VCaP (cell line): ENCODE measurements around the gene EEF1AKMT2.

ENCODE experiments used
- H3K27ac ChIP-seq: fragments of 450-650 bp; 2 replicates; pipeline ENCODE4 v1.5.1; 2017
- TF ChIP-seq, protein P1 (sequence below): fragments of 450-650 bp; conservative IDR thresholded peaks from 2 replicates; pipeline ENCODE4 v1.5.1; 2017; ENCODE audit warnings: mild to moderate bottlenecking, moderate library complexity

Gene EEF1AKMT2

DNA sequence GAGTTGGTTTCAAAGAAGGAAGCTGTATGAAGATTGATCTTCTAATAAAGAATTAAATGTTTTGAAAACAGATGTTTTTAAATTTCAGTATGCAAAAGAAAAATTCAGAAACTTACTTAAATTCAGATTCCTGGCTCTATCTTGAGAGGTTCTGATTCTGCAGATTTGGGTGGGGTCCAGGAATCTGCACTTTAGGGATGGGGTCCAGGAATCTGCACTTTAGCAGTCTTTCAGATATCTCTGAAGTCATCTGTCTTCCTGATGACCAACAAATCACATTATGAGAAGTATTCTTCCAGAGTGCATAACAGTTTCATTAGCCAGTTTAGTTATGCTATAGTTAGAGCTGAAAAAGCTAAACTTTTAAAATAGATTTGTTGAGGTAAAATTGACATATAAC lies 34.0 kb upstream of the EEF1AKMT2 start:
- TF ChIP-seq, protein P1, sequence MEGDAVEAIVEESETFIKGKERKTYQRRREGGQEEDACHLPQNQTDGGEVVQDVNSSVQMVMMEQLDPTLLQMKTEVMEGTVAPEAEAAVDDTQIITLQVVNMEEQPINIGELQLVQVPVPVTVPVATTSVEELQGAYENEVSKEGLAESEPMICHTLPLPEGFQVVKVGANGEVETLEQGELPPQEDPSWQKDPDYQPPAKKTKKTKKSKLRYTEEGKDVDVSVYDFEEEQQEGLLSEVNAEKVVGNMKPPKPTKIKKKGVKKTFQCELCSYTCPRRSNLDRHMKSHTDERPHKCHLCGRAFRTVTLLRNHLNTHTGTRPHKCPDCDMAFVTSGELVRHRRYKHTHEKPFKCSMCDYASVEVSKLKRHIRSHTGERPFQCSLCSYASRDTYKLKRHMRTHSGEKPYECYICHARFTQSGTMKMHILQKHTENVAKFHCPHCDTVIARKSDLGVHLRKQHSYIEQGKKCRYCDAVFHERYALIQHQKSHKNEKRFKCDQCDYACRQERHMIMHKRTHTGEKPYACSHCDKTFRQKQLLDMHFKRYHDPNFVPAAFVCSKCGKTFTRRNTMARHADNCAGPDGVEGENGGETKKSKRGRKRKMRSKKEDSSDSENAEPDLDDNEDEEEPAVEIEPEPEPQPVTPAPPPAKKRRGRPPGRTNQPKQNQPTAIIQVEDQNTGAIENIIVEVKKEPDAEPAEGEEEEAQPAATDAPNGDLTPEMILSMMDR = no peak
- no peak overlapping the region for H3K27ac ChIP-seq

DNA sequence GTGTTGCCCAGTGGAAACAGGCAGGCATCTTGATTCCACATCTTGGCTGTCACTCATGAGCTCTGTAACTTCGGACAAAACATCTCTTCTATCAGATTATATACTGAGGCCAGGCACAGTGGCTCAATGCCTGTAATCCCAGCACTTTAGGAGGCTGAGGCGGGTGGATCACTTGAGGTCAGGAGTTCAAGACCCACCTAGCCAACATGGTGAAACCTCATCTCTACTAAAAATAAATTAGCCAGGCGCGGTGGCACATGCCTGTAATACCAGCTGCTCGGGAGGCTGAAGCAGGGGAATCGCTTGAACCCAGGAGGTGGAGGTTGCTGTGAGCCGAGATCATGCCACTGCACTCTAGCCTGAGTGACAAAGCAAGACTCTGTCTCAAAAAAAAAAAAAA lies 33.2 kb upstream of the EEF1AKMT2 start:
- peak overlapping the region; percentile 85 for H3K27ac ChIP-seq

DNA sequence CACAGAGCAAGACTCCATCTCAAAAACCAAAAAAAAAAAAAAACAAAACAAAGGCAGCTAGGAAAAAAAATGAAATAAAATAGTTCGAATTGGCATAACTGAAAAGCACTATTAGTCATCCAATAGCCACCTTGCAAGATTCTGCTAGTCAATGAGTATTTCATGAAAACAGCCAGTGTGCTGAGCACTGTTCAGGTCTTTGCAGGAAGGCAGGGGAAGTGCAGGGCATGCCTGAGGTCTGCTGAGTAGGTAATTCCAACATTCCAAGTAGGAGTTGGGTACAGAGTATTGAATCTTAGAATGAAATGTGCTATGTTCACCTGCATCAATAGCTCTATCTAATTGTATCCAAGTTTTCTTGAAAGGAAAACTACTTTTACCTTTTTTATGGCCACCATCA lies 32.8 kb upstream of the EEF1AKMT2 start:
- peak overlapping the region; percentile 85 for H3K27ac ChIP-seq
- TF ChIP-seq, protein P1 = no peak

DNA sequence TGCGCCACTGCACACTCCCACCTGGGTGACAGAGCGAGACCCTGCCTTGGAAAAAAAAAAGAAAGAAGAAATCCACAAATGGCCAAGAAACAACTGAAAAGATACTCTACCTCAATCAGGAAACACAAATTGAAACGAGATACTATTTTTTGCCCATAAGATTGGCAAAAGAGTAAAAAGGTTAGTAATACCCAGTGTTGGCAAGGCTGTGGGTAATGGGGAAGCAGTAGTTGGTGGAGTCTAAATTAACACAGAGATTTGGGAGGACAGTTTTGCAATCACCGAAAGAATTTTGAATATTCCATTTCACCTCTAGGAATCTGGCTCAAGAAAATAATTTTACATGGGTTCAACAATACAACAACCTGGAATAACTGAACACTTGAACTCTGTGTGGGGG lies 29.8 kb upstream of the EEF1AKMT2 start:
- peak overlapping the region; percentile 85; the same call in 1 of the 2 replicates for H3K27ac ChIP-seq
- TF ChIP-seq, protein P1 = no peak

DNA sequence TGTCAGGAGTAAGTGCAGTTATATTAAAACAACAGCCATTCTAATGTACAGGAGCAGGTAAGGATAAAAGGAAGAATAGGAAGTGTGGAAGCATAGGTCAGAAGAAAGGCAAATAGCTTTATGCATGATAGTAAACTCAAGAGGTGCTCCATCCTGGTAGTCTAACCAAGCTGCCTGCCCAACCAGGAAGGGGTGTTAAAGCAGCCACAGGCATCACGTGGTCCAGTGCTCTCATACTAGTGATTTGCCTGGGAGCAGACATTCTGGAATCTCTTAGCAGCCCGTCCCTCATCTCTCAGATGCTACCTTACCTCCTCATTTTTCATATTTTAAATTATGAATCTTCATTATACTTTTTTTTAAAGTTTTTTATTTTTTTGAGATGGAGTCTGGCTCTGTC lies 28.4 kb upstream of the EEF1AKMT2 start:
- TF ChIP-seq, protein P1 = no peak

DNA sequence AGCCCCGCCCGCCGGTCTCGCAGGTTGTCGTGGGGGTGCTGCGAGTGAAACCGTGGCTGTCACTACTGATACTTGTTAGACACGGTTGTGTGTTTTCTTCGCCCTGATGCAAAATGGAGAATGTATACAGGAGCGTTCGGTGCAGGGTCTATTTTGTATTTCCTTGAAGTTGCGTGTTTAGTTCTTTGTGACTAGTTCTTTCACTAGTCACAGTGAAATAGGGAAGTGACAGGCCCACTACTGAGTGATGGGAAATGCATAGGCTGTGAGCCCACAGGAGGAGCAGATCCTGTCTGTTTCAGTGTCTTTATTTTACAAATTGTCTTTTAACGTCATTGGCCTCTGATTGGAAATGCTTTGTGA lies 10.6 kb upstream of the EEF1AKMT2 start:
- peak overlapping the region; percentile 69; the same call in 1 of the 2 replicates for H3K27ac ChIP-seq

More for the DNA sequence above, 28.4 kb upstream of the EEF1AKMT2 start:
- peak overlapping the region; percentile 85 for H3K27ac ChIP-seq

DNA sequence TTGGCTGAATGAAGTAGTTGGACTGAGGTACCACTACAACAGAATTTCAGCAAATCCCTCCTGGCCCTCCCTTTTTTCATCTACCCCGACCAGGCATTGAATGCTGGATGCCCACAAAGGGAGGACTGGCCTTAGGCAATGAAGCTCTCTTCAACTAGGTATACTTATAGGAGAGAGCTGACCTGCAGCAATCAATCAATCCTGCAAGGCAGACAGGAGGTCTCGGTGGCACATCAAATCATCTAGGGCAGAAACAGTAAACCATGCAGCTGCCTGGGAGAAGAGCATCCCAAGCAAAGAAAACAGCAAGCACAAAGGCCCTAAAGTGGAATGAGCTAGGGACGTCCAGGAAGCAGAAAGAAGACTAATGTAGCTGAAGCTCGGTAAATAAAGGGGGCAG lies 7.5 kb upstream of the EEF1AKMT2 start:
- TF ChIP-seq, protein P1 = no peak

More for the DNA sequence above, 10.6 kb upstream of the EEF1AKMT2 start:
- TF ChIP-seq, protein P1 = no peak

DNA sequence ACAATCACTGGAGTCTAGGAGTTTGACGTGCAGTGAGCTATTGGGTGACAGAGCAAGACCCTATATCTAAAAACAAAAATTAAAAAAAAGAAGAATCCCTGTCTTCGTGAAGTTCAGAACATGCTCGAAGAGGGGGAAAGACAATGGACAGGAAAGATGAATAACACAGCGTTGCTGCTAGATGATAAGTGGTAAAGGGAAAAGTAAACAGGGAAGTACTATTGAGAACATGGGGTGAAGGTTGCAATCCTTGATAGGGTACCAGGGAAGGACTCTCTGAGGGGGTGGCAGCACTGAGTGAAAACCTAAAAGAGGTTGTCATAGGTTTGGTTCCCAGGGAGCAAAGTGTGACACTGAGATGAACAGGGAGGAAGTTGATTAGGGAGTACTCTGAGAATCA lies 7.1 kb upstream of the EEF1AKMT2 start:
- no peak overlapping the region for H3K27ac ChIP-seq
- TF ChIP-seq, protein P1 = no peak

More for the DNA sequence above, 7.5 kb upstream of the EEF1AKMT2 start:
- no peak overlapping the region for H3K27ac ChIP-seq
